Fibroblast of skin of left quadriceps (primary cell): ENCODE data around the gene GIMAP8.
"Not testable (repeated sequence)": the region's sequence is repeated elsewhere in the genome, so short reads cannot be mapped to it uniquely, and the experiment has no call there.

ENCODE experiments used
- DNase-seq, 2 experiments: peaks; one replicate each; pipeline ENCODE4 v3.0.0-alpha.2; 2013; ENCODE audit warnings: low read depth in 2 of 2

Gene GIMAP8

GRCh38 chr7:150435390-150436073 is 14.9 kb upstream of the GIMAP8 start:
- no peak for DNase-seq

GRCh38 chr7:150439967-150440366 is 10.5 kb upstream of the GIMAP8 start:
- no peak for DNase-seq

- no peak for DNase-seq
Measured at GRCh38 chr7:150441524-150441923, 8.9 kb upstream of the GIMAP8 start.

- no peak for DNase-seq
Measured at GRCh38 chr7:150442811-150443210, 7.6 kb upstream of the GIMAP8 start.

GRCh38 chr7:150443793-150444540 is 6.5 kb upstream of the GIMAP8 start:
- DNase-seq = no peak

GRCh38 chr7:150444674-150445365 is 5.6 kb upstream of the GIMAP8 start:
- DNase-seq = no peak

GRCh38 chr7:150446288-150446938 is 4.0 kb upstream of the GIMAP8 start:
- DNase-seq = no peak

- no peak for DNase-seq
Measured at GRCh38 chr7:150447966-150448788, 2.3 kb upstream of the GIMAP8 start.

GRCh38 chr7:150448789-150449147 is 1.7 kb upstream of the GIMAP8 start:
- peak in 1 of 2 experiments; percentile 10 for DNase-seq

GRCh38 chr7:150449206-150449952 is 1.1 kb upstream of the GIMAP8 start:
- DNase-seq = no peak

- DNase-seq = no peak
Measured at GRCh38 chr7:150451097-150451793, 815 bp downstream of the GIMAP8 start.

- DNase-seq = no peak
Measured at GRCh38 chr7:150451833-150452461, 1.5 kb downstream of the GIMAP8 start.

GRCh38 chr7:150453181-150453580 is 2.8 kb downstream of the GIMAP8 start:
- DNase-seq = no peak

- no peak for DNase-seq
Measured at GRCh38 chr7:150453892-150454291, 3.5 kb downstream of the GIMAP8 start.

GRCh38 chr7:150457064-150457463 is 6.6 kb downstream of the GIMAP8 start:
- DNase-seq = not testable (repeated sequence)

GRCh38 chr7:150458235-150458634 is 7.8 kb downstream of the GIMAP8 start:
- no peak for DNase-seq

GRCh38 chr7:150458756-150459155 is 8.3 kb downstream of the GIMAP8 start:
- no peak for DNase-seq

- no peak for DNase-seq
Measured at GRCh38 chr7:150461520-150461919, 11.1 kb downstream of the GIMAP8 start.

GRCh38 chr7:150462413-150462812 is 12.0 kb downstream of the GIMAP8 start:
- no peak for DNase-seq

GRCh38 chr7:150463461-150463860 is 13.0 kb downstream of the GIMAP8 start:
- no peak for DNase-seq
